HG02588 (cell line): Measurements from ENCODE around the gene CDK4.
"Not testable (repeated sequence)": the region's sequence is repeated elsewhere in the genome, so short reads cannot be mapped to it uniquely, and the experiment has no call there.

ENCODE experiments used
- ATAC-seq: cut with Tn5 transposase; IDR thresholded peaks from one replicate; pipeline ENCODE4 v1.9.1; 2021; ENCODE audit warnings: mild to moderate bottlenecking, moderate library complexity; ENCODE audit not compliant: unreplicated experiment

CDK4 gene

GRCh38 chr12:57751788-57752667 lies at the start of gene CDK4:
Gene CDK4, minus strand, starts transcription at chr12:57752310. Its CDS starts 593 bp downstream, at chr12:57751717.
- ATAC-seq, result peak; percentile 68

DNA sequence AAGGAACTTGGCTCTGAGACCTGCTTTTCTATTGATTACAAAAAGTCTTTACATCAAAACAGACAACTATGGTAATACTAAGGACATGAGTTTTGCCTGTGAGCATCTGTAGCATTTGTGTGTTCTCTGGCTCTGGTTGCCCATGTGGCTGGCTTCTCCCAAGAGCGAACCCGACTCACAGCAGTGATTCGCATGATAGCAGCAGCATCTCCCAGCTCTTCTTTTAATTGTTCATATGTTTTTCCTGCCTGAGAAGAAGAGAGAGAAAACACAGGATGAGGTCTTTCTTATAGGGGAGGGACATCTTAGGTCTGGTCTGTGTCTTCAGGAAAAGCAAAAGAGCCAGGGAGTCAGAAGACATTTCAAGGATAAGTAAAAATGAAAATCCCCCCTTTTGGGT lies 48.9 kb upstream of the CDK4 start:
- ATAC-seq, result no peak

GRCh38 chr12:57797933-57798332 lies 45.8 kb upstream of the CDK4 start:
- no peak for ATAC-seq

DNA sequence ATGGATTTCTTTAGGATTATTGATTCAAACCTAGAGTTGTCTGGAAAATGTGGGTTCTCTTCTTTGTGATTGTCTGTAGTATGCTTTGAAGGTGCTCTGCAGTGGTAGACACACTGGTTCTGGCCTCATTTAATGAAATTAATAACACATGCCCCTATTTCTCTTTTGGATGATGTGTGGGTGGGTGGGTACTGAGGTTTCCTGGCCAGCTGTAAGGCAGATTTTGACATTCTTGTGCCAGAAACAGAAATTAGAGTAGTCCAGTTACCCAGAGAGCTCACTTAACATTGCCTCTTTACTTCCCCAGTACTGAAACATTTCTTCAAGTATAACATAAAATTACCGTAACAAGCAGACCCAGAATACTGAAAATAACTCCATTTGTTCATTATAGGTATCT lies 44.9 kb upstream of the CDK4 start:
- no peak for ATAC-seq

GRCh38 chr12:57795354-57795753 lies 43.2 kb upstream of the CDK4 start:
- no peak for ATAC-seq

DNA sequence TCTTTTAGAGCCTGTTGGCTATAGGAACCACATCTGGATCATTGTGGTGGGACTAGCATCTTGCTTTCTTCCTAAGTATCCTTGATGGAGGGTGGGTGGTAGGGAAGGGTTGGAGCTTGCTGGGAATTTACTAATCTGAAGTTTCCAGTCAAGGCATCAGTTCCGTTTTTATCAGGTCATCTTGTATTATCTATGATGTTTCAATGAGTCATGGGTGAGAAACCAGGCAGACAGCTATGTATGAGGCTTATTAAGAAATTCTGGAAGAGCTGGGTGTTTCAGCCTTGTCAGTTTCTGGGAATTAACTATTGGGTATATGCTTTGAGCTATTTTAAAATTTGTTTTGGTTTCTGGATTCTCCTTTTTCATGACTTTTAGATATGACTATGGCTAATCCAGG lies 41.8 kb upstream of the CDK4 start:
- ATAC-seq, result no peak

GRCh38 chr12:57783861-57784260 lies 31.8 kb upstream of the CDK4 start:
- no peak for ATAC-seq

DNA sequence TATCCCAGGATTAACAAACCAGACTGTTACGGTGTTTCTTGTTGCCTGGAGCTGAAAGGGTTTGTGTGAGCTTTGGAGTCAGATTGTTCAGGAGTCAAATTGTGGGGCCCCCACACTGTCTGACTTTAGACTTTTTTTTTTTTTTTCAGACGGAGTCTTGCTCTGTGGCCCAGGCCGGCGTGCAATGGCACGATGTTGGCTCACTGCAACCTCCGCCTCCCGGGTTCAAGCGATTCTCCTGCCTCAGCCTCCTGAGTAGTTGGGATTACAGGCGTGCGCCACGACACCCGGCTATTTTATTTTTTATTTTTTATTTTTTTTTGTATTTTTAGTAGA lies 31.3 kb upstream of the CDK4 start:
- ATAC-seq, result no peak

DNA sequence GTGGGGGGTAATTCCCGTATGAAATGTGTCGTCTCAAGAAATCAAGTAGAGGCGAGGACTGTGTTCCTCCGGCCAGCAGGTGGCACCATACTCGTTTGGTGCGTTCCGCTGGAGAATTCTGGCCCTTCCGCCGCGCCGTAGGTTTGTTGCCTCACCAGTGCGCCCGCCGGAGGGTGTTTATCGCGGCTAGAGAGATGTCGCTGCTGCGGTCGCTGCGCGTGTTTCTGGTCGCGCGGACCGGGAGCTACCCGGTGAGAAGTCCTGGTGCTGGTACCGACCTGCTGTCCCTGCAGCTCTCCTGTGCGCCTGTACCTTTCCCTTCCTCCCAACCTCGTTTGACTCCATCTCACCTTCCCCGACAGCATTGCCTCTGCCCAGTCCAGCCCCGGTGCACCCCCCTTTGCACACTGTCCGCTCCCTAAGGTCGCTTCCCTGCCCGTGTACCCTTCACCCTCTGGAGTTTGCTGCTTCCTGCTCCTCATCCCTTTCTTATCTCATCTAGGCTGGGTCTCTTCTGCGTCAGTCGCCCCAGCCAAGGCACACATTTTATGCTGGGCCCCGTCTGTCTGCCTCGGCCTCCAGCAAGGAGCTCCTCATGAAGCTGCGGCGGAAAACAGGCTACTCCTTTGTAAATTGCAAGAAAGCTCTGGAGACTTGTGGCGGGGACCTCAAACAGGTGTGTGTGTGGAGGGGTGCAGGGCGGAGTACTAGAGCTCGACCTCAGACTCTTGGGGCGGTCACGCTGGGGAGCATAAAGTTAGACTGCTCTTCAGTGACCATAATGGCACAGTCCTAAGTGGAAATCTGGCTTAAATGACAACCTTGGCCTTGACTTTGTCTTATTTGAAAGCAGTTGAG lies 30.7 kb upstream of the CDK4 start, which contains the start of gene TSFM:
Gene TSFM, plus strand, starts transcription at position 180 of the 858 bp plus-strand sequence. Its CDS starts 15 bp downstream, at position 195.
- ATAC-seq, result peak; percentile 87

DNA sequence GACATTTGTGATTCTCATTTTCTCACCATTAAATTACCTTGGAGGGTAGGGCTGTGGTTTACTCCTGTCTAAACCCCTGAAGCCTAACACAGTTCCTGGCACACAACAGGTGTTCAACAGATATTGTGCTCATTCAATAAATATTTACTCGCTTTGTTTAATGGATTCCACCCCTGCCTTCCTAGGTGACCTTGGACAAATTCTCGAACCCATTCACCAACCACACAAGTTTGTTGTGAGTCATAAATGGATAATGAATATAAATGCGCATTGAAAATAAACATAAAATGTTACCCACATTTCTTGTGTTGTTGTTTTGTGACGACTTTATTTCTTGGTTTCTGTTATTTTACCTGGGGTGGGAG lies 30.1 kb upstream of the CDK4 start:
- no peak for ATAC-seq

DNA sequence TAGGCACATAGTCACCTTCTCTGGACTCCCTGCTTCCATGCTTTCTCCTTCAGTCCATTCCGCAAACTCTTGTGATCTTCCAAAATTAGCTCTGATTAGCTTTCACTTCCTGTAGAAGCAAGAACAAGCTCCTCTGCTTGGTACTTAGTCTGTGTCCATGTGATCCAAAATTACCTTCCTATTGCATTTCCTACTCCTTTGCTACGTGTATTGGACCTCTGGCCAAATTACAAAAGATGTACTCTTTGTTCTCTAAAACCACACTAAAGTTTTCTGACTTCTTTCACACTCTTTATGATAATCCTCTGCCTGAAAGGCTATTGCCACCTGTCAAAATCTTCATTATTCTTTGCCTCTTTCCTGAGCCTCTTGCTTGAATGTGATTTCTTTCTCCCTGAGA lies 29.7 kb upstream of the CDK4 start:
- ATAC-seq, result no peak

DNA sequence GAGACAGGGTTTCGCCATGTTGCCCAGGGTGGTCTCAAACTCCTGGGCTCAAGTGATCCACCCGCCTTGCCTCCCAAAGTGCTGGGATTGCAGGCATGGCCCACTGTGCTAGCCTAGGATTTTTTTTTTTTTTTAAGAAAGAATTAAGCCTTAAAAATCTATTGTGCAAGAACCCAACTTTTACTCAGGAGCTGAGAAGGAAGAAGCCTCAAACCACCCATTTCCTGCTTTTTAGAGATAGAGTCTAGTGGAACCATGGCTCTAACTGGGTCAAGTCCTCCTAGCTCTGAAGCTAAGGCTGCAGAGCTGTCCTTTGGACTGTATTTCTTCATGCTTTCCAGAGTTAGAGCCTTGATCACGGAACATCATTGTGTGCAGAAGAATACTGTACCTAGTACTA lies 29.1 kb upstream of the CDK4 start:
- no peak for ATAC-seq

- ATAC-seq, result no peak
Observed at GRCh38 chr12:57780284-57780897, 28.3 kb upstream of the CDK4 start.

DNA sequence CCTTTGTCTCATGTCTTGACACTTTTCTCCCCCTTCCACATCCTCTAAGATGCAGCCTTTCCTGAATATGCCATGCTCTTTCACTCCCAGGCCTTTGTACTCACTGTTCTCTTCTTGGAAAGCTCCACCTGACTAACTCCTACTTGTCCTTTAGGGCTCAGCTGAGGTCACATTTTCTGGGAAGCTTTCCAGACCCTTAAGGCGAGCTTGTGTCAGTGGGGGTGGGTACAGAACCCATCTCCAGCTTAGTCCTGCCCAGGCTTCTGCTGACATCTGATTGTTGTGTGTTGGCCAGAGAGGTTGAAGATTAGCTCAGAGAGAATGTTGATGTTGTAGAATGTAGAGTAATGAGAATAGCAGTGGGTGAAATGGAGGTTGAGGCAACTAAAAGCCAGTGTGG lies 27.6 kb upstream of the CDK4 start:
- no peak for ATAC-seq

- no peak for ATAC-seq
Observed at GRCh38 chr12:57777911-57778310, 25.8 kb upstream of the CDK4 start.

GRCh38 chr12:57777367-57777766 lies 25.3 kb upstream of the CDK4 start:
- no peak for ATAC-seq

- no peak for ATAC-seq
Observed at GRCh38 chr12:57776247-57776587, 24.1 kb upstream of the CDK4 start.

GRCh38 chr12:57775563-57776246 lies 23.6 kb upstream of the CDK4 start:
- ATAC-seq, result no peak

DNA sequence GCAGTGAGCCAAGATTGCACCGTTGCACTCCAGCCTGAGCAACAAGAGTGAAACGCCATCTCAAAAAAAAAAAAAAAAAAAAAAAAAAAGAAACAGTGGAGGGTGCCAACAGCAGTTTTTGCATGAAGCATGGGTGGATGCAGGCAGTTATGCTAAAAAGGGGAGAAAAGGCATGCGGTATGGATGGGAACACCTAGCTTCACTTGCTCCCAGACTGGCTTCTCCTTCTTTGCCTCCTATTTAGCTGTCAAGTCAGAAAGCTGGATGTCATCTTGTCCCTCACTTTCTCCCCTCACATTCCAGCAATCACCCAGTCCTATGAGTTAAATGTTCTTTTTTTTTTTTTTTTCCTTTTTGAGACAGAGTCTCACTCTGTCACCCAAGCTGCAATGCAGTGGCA lies 22.9 kb upstream of the CDK4 start:
- ATAC-seq, result no peak

GRCh38 chr12:57774634-57775033 lies 22.5 kb upstream of the CDK4 start:
- ATAC-seq, result not testable (repeated sequence)
